ENCODE measurements around the gene ODAD3.
"Not testable (repeated sequence)": the region's sequence is repeated elsewhere in the genome, so short reads cannot be mapped to it uniquely, and the experiment has no call there.

Gene ODAD3

GRCh38 chr19:11405846-11406643, 28.9 kb downstream of the ODAD3 start:
- no peak for DNase-seq (ENCODE audit: low spot score)

- no peak for DNase-seq (ENCODE audit: low spot score)
These were observed 30.2 kb downstream of the ODAD3 start for GRCh38 chr19:11404588-11405222.

GRCh38 chr19:11401808-11402543, 32.9 kb downstream of the ODAD3 start:
- no peak for DNase-seq (ENCODE audit: low spot score)

- no peak for DNase-seq (ENCODE audit: low spot score)
These were observed 34.1 kb downstream of the ODAD3 start for GRCh38 chr19:11400798-11401197.

GRCh38 chr19:11399667-11400066, 35.3 kb downstream of the ODAD3 start:
- no peak for DNase-seq (ENCODE audit: low spot score)

- no peak for DNase-seq (ENCODE audit: low spot score)
These were observed 37.8 kb downstream of the ODAD3 start for GRCh38 chr19:11397089-11397610.

- no peak for DNase-seq (ENCODE audit: low spot score)
These were observed 43.8 kb downstream of the ODAD3 start for GRCh38 chr19:11390933-11391680.

- no peak for DNase-seq (ENCODE audit: low spot score)
These were observed 44.6 kb downstream of the ODAD3 start for GRCh38 chr19:11390359-11390758.

GRCh38 chr19:11387162-11388034, 47.5 kb downstream of the ODAD3 start:
- no peak for DNase-seq (ENCODE audit: low spot score)

- no peak for DNase-seq (ENCODE audit: low spot score)
These were observed 50.2 kb downstream of the ODAD3 start for GRCh38 chr19:11384778-11385129.

GRCh38 chr19:11383706-11384048, 51.2 kb downstream of the ODAD3 start:
- no peak for DNase-seq (ENCODE audit: low spot score)

- DNase-seq (ENCODE audit: low spot score) = no peak
These were observed 51.8 kb downstream of the ODAD3 start for GRCh38 chr19:11382898-11383705.

GRCh38 chr19:11380653-11381537, 54.0 kb downstream of the ODAD3 start:
- peak; percentile 95 for DNase-seq (ENCODE audit: low spot score)

- DNase-seq (ENCODE audit: low spot score) = no peak
These were observed 55.0 kb downstream of the ODAD3 start for GRCh38 chr19:11379857-11380350.

GRCh38 chr19:11379269-11379845, 55.6 kb downstream of the ODAD3 start:
- not testable (repeated sequence) for DNase-seq (ENCODE audit: low spot score)

- DNase-seq (ENCODE audit: low spot score) = no peak
These were observed 56.4 kb downstream of the ODAD3 start for GRCh38 chr19:11378319-11379189.

- no peak for DNase-seq (ENCODE audit: low spot score)
These were observed 57.2 kb downstream of the ODAD3 start for GRCh38 chr19:11377756-11378155.

GRCh38 chr19:11377237-11377636, 57.7 kb downstream of the ODAD3 start:
- DNase-seq (ENCODE audit: low spot score) = no peak
